NCI-H226 (cell line): ENCODE results near the gene HNRNPH2.

Experiments
- DNase-seq: peaks from one replicate; pipeline ENCODE4 v3.0.0-alpha.2; 2015

The HNRNPH2 gene

GRCh38 chrX:101407748-101408531, at the start of gene HNRNPH2, which contains the start of gene GLA:
Gene HNRNPH2, plus strand, starts transcription at chrX:101408222. Its CDS starts 3,767 bp downstream, at chrX:101411989.
Gene GLA, minus strand, starts transcription at chrX:101407925. Its CDS starts 22 bp downstream, at chrX:101407903.
- DNase-seq, result peak; percentile 93

- DNase-seq, result no peak
Observed at GRCh38 chrX:101359966-101360365, 48.1 kb upstream of the HNRNPH2 start.

GRCh38 chrX:101360390-101360789, 47.6 kb upstream of the HNRNPH2 start:
- DNase-seq, result no peak

- DNase-seq, result no peak
Observed at GRCh38 chrX:101362116-101362515, 45.9 kb upstream of the HNRNPH2 start.

GRCh38 chrX:101362757-101363156, 45.3 kb upstream of the HNRNPH2 start:
- no peak for DNase-seq

- DNase-seq, result no peak
Observed at GRCh38 chrX:101365301-101365795, 42.7 kb upstream of the HNRNPH2 start.

GRCh38 chrX:101368800-101369199, 39.2 kb upstream of the HNRNPH2 start:
- no peak for DNase-seq

- DNase-seq, result no peak
Observed at GRCh38 chrX:101369687-101370086, 38.3 kb upstream of the HNRNPH2 start.

GRCh38 chrX:101370888-101371504, 37.0 kb upstream of the HNRNPH2 start:
- DNase-seq, result no peak

GRCh38 chrX:101377547-101377946, 30.5 kb upstream of the HNRNPH2 start:
- no peak for DNase-seq

- no peak for DNase-seq
Observed at GRCh38 chrX:101383679-101384205, 24.3 kb upstream of the HNRNPH2 start.

GRCh38 chrX:101385026-101385684, 22.9 kb upstream of the HNRNPH2 start:
- DNase-seq, result no peak

GRCh38 chrX:101385795-101386541, 22.1 kb upstream of the HNRNPH2 start, which contains the start of gene BTK:
Gene BTK, minus strand, starts transcription at chrX:101386191. Its CDS starts 10,907 bp downstream, at chrX:101375284.
- no peak for DNase-seq

- DNase-seq, result no peak
Observed at GRCh38 chrX:101386542-101386885, 21.5 kb upstream of the HNRNPH2 start.

GRCh38 chrX:101388604-101389003, 19.4 kb upstream of the HNRNPH2 start:
- no peak for DNase-seq

- DNase-seq, result peak; percentile 79
Observed at GRCh38 chrX:101390664-101391525, 17.1 kb upstream of the HNRNPH2 start, which contains the start of gene RPL36A. Gene RPL36A, plus strand, starts transcription at chrX:101391011. Its CDS starts 33 bp downstream, at chrX:101391044.

- no peak for DNase-seq
Observed at GRCh38 chrX:101391831-101392230, 16.2 kb upstream of the HNRNPH2 start.

GRCh38 chrX:101393530-101394305, 14.3 kb upstream of the HNRNPH2 start:
- DNase-seq, result no peak

- DNase-seq, result no peak
Observed at GRCh38 chrX:101394372-101394771, 13.7 kb upstream of the HNRNPH2 start.

- no peak for DNase-seq
Observed at GRCh38 chrX:101395789-101396188, 12.2 kb upstream of the HNRNPH2 start.

GRCh38 chrX:101397779-101398178, 10.2 kb upstream of the HNRNPH2 start:
- peak; percentile 4 for DNase-seq
